ES-I3 (cell line): ENCODE data around the gene ATP5ME.
"Not testable (repeated sequence)": the region's sequence is repeated elsewhere in the genome, so short reads cannot be mapped to it uniquely, and the experiment has no call there.

Experiments
- H3K36me3 ChIP-seq: 2 replicates; pipeline ENCODE4 v1.6.1; 2013; ENCODE audit warnings: mild to moderate bottlenecking, low read length, control low read depth, moderate library complexity; ENCODE audit not compliant: insufficient read depth
- H3K4me1 ChIP-seq: 2 replicates; pipeline ENCODE4 v1.6.1; 2013; ENCODE audit warnings: mild to moderate bottlenecking, control low read depth, low read length; ENCODE audit not compliant: insufficient read depth
- H3K9ac ChIP-seq: 2 replicates; pipeline ENCODE4 v1.6.1; 2013; ENCODE audit warnings: low read depth, mild to moderate bottlenecking, low read length, moderate library complexity
- H3K9me3 ChIP-seq: 2 replicates; pipeline ENCODE4 v1.6.1; 2013; ENCODE audit warnings: mild to moderate bottlenecking, low read length, moderate library complexity; ENCODE audit not compliant: control insufficient read depth, insufficient read depth

The ATP5ME gene

DNA sequence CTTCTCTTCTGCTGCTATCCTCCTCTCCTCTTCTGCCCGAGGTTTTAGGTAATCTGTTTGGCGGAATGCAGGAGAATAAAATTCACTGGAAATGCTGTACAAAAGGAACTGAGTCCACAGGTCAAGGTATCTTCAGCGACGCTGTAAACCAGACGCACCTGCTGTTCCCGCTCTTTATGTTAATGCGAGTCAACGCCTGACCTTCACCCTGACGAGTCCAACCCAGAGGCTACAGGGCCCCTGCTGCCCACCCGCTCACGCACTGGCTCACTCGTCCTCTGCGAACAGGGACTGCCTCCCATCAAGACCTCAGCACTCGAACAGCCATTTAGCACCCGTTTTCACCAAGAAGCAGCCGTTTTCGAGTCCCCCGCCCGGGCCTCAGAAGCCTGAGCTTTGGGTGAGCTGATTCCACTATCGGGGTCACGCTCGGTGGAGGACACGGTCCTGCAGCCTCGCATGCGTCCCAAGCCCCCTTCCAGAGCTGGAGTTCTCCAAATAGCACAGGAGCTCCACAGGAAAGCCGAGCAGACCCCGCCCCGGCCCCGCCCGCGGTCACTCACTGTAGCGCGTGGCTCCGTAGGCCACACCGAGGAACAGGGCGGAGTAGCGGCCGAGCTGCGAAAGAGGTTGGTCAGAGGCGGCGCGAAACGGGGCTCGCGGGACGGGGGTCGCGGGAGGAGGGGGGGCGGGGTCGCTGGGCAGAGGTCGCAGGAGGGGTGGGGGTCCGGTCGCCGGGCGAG, 556 bp downstream of the ATP5ME start:
- H3K4me1 ChIP-seq, result no peaks in the 10 kb centered on the region; the same call in 1 of the 2 replicates
- peak overlapping the region; percentile 61 for H3K9ac ChIP-seq
- no peaks in the 10 kb centered on the region; the same call in 1 of the 2 replicates for H3K36me3 ChIP-seq
- H3K9me3 ChIP-seq, result no peaks in the 10 kb centered on the region

GRCh38 chr4:671769-672168, 2.3 kb downstream of the ATP5ME start:
- H3K9me3 ChIP-seq, result no peaks in the 10 kb centered on the region
- H3K36me3 ChIP-seq, result no peaks in the 10 kb centered on the region; the same call in 1 of the 2 replicates
- no peak overlapping the region for H3K9ac ChIP-seq
- no peaks in the 10 kb centered on the region; the same call in 1 of the 2 replicates for H3K4me1 ChIP-seq

GRCh38 chr4:669806-670559, 4.1 kb downstream of the ATP5ME start:
- not testable (repeated sequence) for H3K9ac ChIP-seq, H3K9me3 ChIP-seq, H3K36me3 ChIP-seq, H3K4me1 ChIP-seq

- not testable (repeated sequence) for H3K4me1 ChIP-seq, H3K9me3 ChIP-seq, H3K9ac ChIP-seq, H3K36me3 ChIP-seq
Observed at GRCh38 chr4:668219-668618, 5.9 kb downstream of the ATP5ME start.

- H3K4me1 ChIP-seq, result no peaks in the 10 kb centered on the region
- no peaks in the 10 kb centered on the region for H3K9me3 ChIP-seq
- no peaks in the 10 kb centered on the region for H3K36me3 ChIP-seq
- H3K9ac ChIP-seq, result no peak overlapping the region
Observed at GRCh38 chr4:667545-667925, 6.5 kb downstream of the ATP5ME start.

GRCh38 chr4:666822-667544, 7.1 kb downstream of the ATP5ME start:
- H3K9me3 ChIP-seq, result no peaks in the 10 kb centered on the region
- no peaks in the 10 kb centered on the region for H3K36me3 ChIP-seq
- no peak overlapping the region for H3K9ac ChIP-seq
- H3K4me1 ChIP-seq, result no peaks in the 10 kb centered on the region

DNA sequence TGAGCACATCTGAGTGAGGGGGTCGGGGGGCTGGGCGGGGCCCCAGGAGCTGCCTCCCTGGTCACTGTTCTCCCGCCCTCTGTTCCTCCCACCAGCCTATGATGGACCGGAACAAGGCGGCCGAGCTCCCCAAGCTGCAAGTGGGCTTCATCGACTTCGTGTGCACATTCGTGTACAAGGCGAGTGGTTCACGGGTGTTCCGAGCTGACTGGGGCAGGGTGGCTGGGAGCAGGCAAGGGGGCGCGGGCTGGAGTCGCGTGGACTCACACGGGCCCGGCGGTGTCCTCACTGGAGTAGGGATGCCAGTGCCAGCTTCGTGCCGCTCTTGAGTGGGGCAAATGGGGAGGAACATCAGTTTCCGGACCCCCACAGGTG, 7.7 kb downstream of the ATP5ME start:
- Histone ChIP-seq H3K4me1 (no peaks in the 10 kb centered on the region), H3K9me3 (no peaks in the 10 kb centered on the region), H3K9ac (no peak overlapping the region), H3K36me3 (no peaks in the 10 kb centered on the region)

DNA sequence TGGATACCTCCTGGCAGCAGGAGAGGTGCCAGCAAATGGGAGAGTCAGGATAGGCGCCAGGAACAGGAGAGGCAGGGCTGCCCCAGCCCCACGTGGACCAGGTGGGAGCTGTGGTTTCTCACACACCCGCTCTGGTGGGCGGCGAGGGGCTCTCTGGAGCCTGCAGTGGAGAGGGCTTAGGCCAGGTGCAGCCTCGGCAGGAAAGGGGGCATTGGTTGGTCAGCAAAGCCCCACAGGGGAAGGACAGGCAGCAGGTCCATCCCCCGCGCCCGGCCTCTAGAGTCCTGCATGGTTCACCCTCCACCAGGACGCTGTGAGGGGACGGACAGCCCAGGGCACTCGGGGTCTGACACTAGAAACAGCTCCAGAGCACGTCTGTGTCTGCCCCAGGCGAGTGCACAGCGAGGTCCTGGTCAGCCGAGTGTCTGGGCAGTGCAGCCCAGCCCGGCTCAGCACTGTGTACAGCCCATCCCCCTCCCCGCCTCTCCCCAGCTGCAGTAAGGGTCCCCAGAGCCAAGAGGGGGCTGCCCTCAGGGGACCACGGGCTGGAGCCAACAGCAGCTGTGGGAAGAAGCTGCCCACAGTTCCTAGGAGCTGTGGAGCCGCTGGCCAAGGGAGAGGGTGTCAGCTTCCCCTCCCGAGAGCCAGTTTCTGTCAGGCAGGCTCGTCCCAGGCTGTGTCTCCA, 8.2 kb downstream of the ATP5ME start:
- H3K4me1 ChIP-seq, result no peaks in the 10 kb centered on the region
- H3K9me3 ChIP-seq, result no peaks in the 10 kb centered on the region
- H3K9ac ChIP-seq, result no peak overlapping the region
- H3K36me3 ChIP-seq, result no peaks in the 10 kb centered on the region

- Histone ChIP-seq H3K9me3 (no peaks in the 10 kb centered on the region), H3K36me3 (no peaks in the 10 kb centered on the region), H3K9ac (no peak overlapping the region), H3K4me1 (no peaks in the 10 kb centered on the region)
Observed at GRCh38 chr4:665381-665750, 8.7 kb downstream of the ATP5ME start.

DNA sequence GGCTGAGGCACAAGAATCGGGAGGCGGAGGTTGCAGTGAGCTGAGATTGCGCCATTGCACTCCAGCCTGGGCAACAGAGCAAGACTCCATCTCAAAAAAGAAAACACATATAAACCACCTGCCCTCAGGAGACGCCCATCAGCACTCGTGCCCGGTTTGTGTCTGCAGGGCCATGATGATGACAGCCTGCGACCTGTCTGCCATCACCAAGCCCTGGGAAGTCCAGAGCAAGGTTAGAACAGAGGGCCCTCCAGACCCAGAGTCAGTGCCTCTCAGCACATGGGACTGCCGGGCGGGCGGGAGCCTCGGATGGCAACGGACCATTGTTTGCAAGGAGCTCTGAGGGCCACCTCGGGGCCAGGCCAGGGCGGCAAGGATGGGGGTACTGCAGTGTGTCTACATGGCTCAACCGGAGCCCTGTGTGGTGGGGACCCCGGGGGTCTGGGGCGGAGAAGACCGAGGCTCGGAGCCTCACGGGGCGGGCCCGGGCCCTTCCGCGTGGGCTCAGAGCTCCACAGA, 9.3 kb downstream of the ATP5ME start:
- Histone ChIP-seq H3K4me1 (no peaks in the 10 kb centered on the region), H3K9ac (no peak overlapping the region), H3K36me3 (no peaks in the 10 kb centered on the region), H3K9me3 (no peaks in the 10 kb centered on the region)

DNA sequence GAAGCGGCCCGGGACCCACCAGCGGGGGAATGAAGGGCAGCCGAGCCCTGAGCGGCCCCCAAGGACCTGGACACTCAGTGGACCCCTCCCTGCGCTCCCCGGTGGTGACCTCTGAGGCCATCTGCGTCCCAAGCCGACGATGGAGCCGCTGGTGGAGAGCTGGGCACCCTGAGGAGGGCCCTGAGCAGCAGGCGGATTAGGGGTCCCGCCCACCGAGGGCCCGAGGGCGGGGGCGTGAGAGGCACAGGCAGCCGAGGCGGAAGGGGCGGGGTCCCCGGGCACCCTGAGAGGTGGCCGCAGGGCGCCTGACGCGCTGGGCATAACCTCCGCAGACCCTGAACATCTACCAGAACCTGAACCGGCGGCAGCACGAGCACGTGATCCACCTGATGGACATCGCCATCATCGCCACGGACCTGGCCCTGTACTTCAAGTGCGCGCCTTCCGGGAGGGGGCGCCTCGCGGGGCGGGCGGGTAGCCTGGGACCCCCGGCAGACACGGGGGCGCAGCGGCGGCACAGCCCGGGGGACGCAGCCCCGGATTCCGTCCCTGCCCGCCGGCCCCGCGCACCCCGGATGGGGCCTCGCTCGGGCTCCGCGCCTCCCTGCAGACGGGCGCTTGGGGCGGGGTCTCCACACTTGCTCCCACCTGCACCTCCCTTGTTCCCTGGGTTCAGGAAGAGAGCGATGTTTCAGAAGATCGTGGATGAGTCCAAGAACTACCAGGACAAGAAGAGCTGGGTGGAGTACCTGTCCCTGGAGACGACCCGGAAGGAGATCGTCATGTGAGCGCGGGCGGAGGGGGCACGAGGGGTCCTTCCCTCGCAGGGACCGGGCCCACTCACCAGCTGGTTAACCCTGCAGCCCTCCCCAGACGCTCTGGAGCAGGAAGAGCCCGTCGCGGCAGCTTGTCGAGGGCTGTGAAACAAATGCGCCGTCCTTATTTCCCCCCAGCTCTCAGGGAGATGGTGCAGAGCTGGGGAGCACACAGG, 10.3 kb downstream of the ATP5ME start:
- Histone ChIP-seq H3K9me3 (no peaks in the 10 kb centered on the region), H3K4me1 (no peaks in the 10 kb centered on the region), H3K9ac (peak overlapping the region; percentile 73), H3K36me3 (no peaks in the 10 kb centered on the region)

DNA sequence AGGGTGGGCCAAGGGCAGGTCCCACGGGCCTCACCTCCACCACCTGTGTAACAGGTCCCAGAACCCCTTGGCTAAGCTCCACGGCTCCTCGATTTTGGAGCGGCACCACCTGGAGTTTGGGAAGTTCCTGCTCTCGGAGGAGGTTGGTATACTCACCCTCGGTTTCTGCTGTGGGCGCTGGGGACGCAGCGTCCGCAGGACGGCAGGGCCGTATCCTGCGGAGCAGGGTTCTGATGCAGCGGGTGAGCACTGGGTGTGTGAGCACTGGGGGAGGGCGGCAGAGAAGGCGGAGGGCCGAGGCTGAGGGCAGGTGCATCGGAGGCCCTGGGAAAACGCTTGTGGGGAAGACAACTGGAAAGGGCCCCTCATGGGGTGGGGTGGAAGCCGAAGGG, 11.0 kb downstream of the ATP5ME start:
- no peaks in the 10 kb centered on the region for H3K9me3 ChIP-seq
- H3K9ac ChIP-seq, result peak overlapping the region; percentile 73

More for the DNA sequence above, 11.0 kb downstream of the ATP5ME start:
- H3K36me3 ChIP-seq, result no peaks in the 10 kb centered on the region
- no peaks in the 10 kb centered on the region for H3K4me1 ChIP-seq
